WTC11 (cell line): ENCODE measurements around the gene SMYD1. TPM values are rescaled to one million over a fixed set of nuclear protein-coding genes. Genes with fewer than 3 reads are reported as not detected.

Experiments
- ATAC-seq: fragments of 200-7000 bp; cut with Tn5 transposase; 2 replicates; pipeline ENCODE4 v1.10.0; 2021; ENCODE audit warnings: mild to moderate bottlenecking, moderate library complexity
- CTCF ChIA-PET: fragments of 300-600 bp; sonication (Branson Sonifier 250); formaldehyde crosslinking; loops from one replicate; lab custom pipeline; 2021; ENCODE audit warnings: antibody characterized with exemption; lab: Charles Lee
- POLR2A ChIA-PET: fragments of 350-600 bp; sonication (Branson Sonifier 250); formaldehyde crosslinking; loops from one replicate; lab custom pipeline; 2021; ENCODE audit warnings: antibody characterized with exemption; lab: Charles Lee
- DNase-seq: peaks from one replicate; pipeline ENCODE4 v3.0.0; 2021; ENCODE audit warnings: low spot score
- H3K27ac Mint-ChIP-seq: 2 replicates; pipeline ENCODE4 v1.8.0; 2021; ENCODE audit warnings: mixed read lengths
- H3K27me3 Mint-ChIP-seq: 2 replicates; pipeline ENCODE4 v1.8.0; 2021; ENCODE audit warnings: low read depth, mild to moderate bottlenecking, moderate library complexity, mixed read lengths
- H3K36me3 Mint-ChIP-seq: 2 replicates; pipeline ENCODE4 v1.8.0; 2021; ENCODE audit warnings: mixed read lengths
- H3K4me1 Mint-ChIP-seq: 2 replicates; pipeline ENCODE4 v1.8.0; 2022; ENCODE audit warnings: mixed read lengths
- H3K4me3 Mint-ChIP-seq: 2 replicates; pipeline ENCODE4 v1.8.0; 2021; ENCODE audit warnings: mild to moderate bottlenecking, moderate library complexity, mixed read lengths
- H3K9me3 Mint-ChIP-seq: 2 replicates; pipeline ENCODE4 v1.8.0; 2021; ENCODE audit warnings: mixed read lengths
- ATF3 ChIP-seq: sonication (generic); formaldehyde crosslinking; conservative IDR thresholded peaks from 2 replicates; pipeline ENCODE4 v1.8.1; 2022; ENCODE audit warnings: mild to moderate bottlenecking, missing genetic modification reagents
- CTCF ChIP-seq: fragments of 200-600 bp; IDR thresholded peaks from 2 replicates; pipeline ENCODE4 v1.8.0; 2022; ENCODE audit warnings: antibody characterized with exemption
- ELF4 ChIP-seq: sonication (generic); formaldehyde crosslinking; IDR thresholded peaks from 2 replicates; pipeline ENCODE4 v1.8.1; 2022; ENCODE audit warnings: low read depth, mild to moderate bottlenecking, moderate library complexity, missing genetic modification reagents
- IRF1 ChIP-seq: sonication (generic); formaldehyde crosslinking; IDR thresholded peaks from 2 replicates; pipeline ENCODE4 v1.8.0; 2023; ENCODE audit warnings: missing genetic modification reagents
- JUN ChIP-seq: sonication (generic); formaldehyde crosslinking; IDR thresholded peaks from 2 replicates; pipeline ENCODE4 v1.8.0; 2023; ENCODE audit warnings: mild to moderate bottlenecking, missing genetic modification reagents
- KAT7 ChIP-seq: sonication (generic); formaldehyde crosslinking; IDR thresholded peaks from 2 replicates; pipeline ENCODE4 v1.8.1; 2023; ENCODE audit warnings: missing genetic modification reagents, mild to moderate bottlenecking, borderline replicate concordance
- MXD4 ChIP-seq: fragments of 250-450 bp; sonication (Bioruptor Pico); IDR thresholded peaks from 2 replicates; pipeline ENCODE4 v1.8.0; 2021; ENCODE audit warnings: mild to moderate bottlenecking, moderate library complexity, borderline replicate concordance
- NFATC4 ChIP-seq: fragments of 250-450 bp; sonication (Bioruptor Pico); IDR thresholded peaks from 2 replicates; pipeline ENCODE4 v1.9.0; 2021; ENCODE audit warnings: mild to moderate bottlenecking
- NR2C2 ChIP-seq: sonication (generic); formaldehyde crosslinking; IDR thresholded peaks from 2 replicates; pipeline ENCODE4 v1.8.0; 2022; ENCODE audit warnings: mild to moderate bottlenecking, missing genetic modification reagents
- PREB ChIP-seq: sonication (generic); formaldehyde crosslinking; IDR thresholded peaks from 2 replicates; pipeline ENCODE4 v1.8.1; 2022; ENCODE audit warnings: mild to moderate bottlenecking, missing genetic modification reagents, moderate library complexity, borderline replicate concordance
- SMAD3 ChIP-seq: sonication (generic); formaldehyde crosslinking; IDR thresholded peaks from 2 replicates; pipeline ENCODE4 v1.8.0; 2022; ENCODE audit warnings: missing genetic modification reagents, mild to moderate bottlenecking, borderline replicate concordance
- SMAD4 ChIP-seq: sonication (generic); formaldehyde crosslinking; IDR thresholded peaks from 2 replicates; pipeline ENCODE4 v1.8.0; 2022; ENCODE audit warnings: mild to moderate bottlenecking, missing genetic modification reagents
- SP1 ChIP-seq: sonication (generic); formaldehyde crosslinking; conservative IDR thresholded peaks from 2 replicates; pipeline ENCODE4 v1.8.1; 2022; ENCODE audit warnings: missing genetic modification reagents
- USF1 ChIP-seq: sonication (generic); formaldehyde crosslinking; IDR thresholded peaks from 2 replicates; pipeline ENCODE4 v1.8.0; 2022; ENCODE audit warnings: mild to moderate bottlenecking, missing genetic modification reagents
- ZBTB21 ChIP-seq: sonication (generic); formaldehyde crosslinking; IDR thresholded peaks from 2 replicates; pipeline ENCODE4 v1.8.1; 2023; ENCODE audit warnings: mild to moderate bottlenecking, missing genetic modification reagents, borderline replicate concordance
- ZMAT4 ChIP-seq: fragments of 250-450 bp; sonication (Bioruptor Pico); IDR thresholded peaks from 2 replicates; pipeline ENCODE4 v1.9.0; 2021; ENCODE audit warnings: mild to moderate bottlenecking
- ZNF219 ChIP-seq: sonication (generic); formaldehyde crosslinking; IDR thresholded peaks from 2 replicates; pipeline ENCODE4 v1.8.0; 2023; ENCODE audit warnings: missing genetic modification reagents, mild to moderate bottlenecking, borderline replicate concordance
- ZNF416 ChIP-seq: fragments of 250-450 bp; sonication (Bioruptor Pico); IDR thresholded peaks from 2 replicates; pipeline ENCODE4 v1.9.0; 2021; ENCODE audit warnings: mild to moderate bottlenecking, inconsistent platforms
- ZNF423 ChIP-seq: fragments of 250-450 bp; sonication (Bioruptor Pico); IDR thresholded peaks from 2 replicates; pipeline ENCODE4 v2.1.2; 2022; ENCODE audit warnings: mild to moderate bottlenecking, moderate library complexity
- total RNA-seq: library from RNA; stranded (reverse); gene quantifications from 3 replicates; pipeline ENCODE4 v1.2.3, GENCODE V29; 2021

Gene SMYD1
- total RNA-seq, 1 experiment from 2014 or later: not detected

GRCh38 chr2:88069117-88069516 lies 1.5 kb downstream of the SMYD1 start:
- ChIA-PET CTCF (interaction anchor here (0.7 to 1.3 kb wide), 2 partner anchors 9 to 34 kb away, joined by 3 to 5 read pairs; no protein-coding TSS in a partner anchor), POLR2A (no interaction called here)
- no peak for TF ChIP-seq ZBTB21 (CRISPR knock-in tag)
- no peak for TF ChIP-seq ATF3 (CRISPR knock-in tag)
- no peak for TF ChIP-seq ZNF423 (CRISPR knock-in tag)
- no peak for TF ChIP-seq JUN (CRISPR knock-in tag)
- no peak for TF ChIP-seq NR2C2 (CRISPR knock-in tag)
- no peak for TF ChIP-seq ZMAT4 (CRISPR knock-in tag)
- no peak for TF ChIP-seq SMAD3 (CRISPR knock-in tag)
- TF ChIP-seq CTCF: no peak
- no peak for TF ChIP-seq IRF1 (CRISPR knock-in tag)
- TF ChIP-seq KAT7 (CRISPR knock-in tag): no peak
- no peak for TF ChIP-seq NFATC4 (CRISPR knock-in tag)
- no peak for TF ChIP-seq ZNF219
- TF ChIP-seq ELF4 (CRISPR knock-in tag): no peak
- TF ChIP-seq MXD4 (CRISPR knock-in tag): no peak
- no peak for TF ChIP-seq ZNF416
- no peak for TF ChIP-seq SP1
- TF ChIP-seq, all 79 proteins: peak for 0
- Mint-ChIP-seq H3K36me3 (peaks cover 6% of the 10 kb centered on the region; the same call in 1 of the 2 replicates), H3K27ac (no peak overlapping the region), H3K27me3 (no peaks in the 10 kb centered on the region), H3K4me1 (peaks cover 24% of the 10 kb centered on the region), H3K9me3 (peaks cover 13% of the 10 kb centered on the region), H3K4me3 (no peak overlapping the region)
- ATAC-seq (no peak), DNase-seq (no peak)

- TF ChIP-seq ZBTB21 (CRISPR knock-in tag): no peak
- TF ChIP-seq SMAD4 (CRISPR knock-in tag): no peak
- no peak for TF ChIP-seq PREB (CRISPR knock-in tag)
- TF ChIP-seq USF1 (CRISPR knock-in tag): no peak
- H3K9me3 Mint-ChIP-seq: peaks cover 18% of the 10 kb centered on the region
- ATAC-seq: no peak
- H3K36me3 Mint-ChIP-seq: peaks cover 6% of the 10 kb centered on the region; the same call in 1 of the 2 replicates
- peaks cover 24% of the 10 kb centered on the region for H3K4me1 Mint-ChIP-seq
- H3K27ac Mint-ChIP-seq: no peak overlapping the region
- POLR2A ChIA-PET: no interaction called here
- no peaks in the 10 kb centered on the region for H3K27me3 Mint-ChIP-seq
- no peak overlapping the region for H3K4me3 Mint-ChIP-seq
- DNase-seq: no peak
- CTCF ChIA-PET: interaction anchor here (2.5 kb wide), 1 partner anchor 10 kb away, joined by 22 read pairs; no protein-coding TSS in a partner anchor
Measured at GRCh38 chr2:88070055-88070454, 2.4 kb downstream of the SMYD1 start.
